Coronary artery (tissue), 2 donors: ENCODE results near the gene DYNC1I1.

ENCODE experiments used
- DNase-seq: peaks from one replicate; pipeline ENCODE4 v3.0.0-alpha.2; 2017; ENCODE audit warnings: low spot score
- H3K27ac ChIP-seq, 2 donors: fragments of 200-600 bp; sonication (generic); one replicate each; pipeline ENCODE4 v1.5.1; 2016 to 2019
- H3K4me3 ChIP-seq: fragments of 200-600 bp; sonication (generic); 2 replicates; pipeline ENCODE4 v1.5.1; 2016; ENCODE audit warnings: mild to moderate bottlenecking, moderate library complexity
- TF ChIP-seq, protein P1 (sequence below): fragments of 200-600 bp; sonication (generic); IDR thresholded peaks from one replicate; pipeline ENCODE4 v1.5.1; 2019; ENCODE audit warnings: antibody characterized with exemption

Gene DYNC1I1

DNA sequence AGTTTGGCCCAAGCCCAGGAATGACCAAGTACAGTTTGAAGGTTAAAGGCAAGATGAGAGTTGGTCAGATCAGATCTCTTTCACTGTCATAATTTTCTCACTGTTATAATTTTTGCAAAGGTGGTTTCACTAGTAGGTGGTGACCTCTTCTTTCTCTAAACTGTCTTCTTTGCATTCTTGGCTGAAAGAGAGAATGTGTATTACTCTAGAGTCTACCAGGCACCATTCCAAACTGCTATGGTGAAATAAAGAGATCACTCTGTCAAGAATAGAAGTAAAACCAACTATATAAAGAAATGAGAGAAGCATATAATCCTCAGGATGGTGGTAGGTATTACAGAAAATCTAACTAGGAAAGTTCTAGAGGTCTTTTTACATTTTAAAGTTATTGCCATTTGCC, 72.7 kb downstream of the DYNC1I1 start:
- TF ChIP-seq, protein P1, sequence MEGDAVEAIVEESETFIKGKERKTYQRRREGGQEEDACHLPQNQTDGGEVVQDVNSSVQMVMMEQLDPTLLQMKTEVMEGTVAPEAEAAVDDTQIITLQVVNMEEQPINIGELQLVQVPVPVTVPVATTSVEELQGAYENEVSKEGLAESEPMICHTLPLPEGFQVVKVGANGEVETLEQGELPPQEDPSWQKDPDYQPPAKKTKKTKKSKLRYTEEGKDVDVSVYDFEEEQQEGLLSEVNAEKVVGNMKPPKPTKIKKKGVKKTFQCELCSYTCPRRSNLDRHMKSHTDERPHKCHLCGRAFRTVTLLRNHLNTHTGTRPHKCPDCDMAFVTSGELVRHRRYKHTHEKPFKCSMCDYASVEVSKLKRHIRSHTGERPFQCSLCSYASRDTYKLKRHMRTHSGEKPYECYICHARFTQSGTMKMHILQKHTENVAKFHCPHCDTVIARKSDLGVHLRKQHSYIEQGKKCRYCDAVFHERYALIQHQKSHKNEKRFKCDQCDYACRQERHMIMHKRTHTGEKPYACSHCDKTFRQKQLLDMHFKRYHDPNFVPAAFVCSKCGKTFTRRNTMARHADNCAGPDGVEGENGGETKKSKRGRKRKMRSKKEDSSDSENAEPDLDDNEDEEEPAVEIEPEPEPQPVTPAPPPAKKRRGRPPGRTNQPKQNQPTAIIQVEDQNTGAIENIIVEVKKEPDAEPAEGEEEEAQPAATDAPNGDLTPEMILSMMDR = no peak
- no peak for DNase-seq
- no peak overlapping the region for H3K4me3 ChIP-seq
- no peak overlapping the region for H3K27ac ChIP-seq

DNA sequence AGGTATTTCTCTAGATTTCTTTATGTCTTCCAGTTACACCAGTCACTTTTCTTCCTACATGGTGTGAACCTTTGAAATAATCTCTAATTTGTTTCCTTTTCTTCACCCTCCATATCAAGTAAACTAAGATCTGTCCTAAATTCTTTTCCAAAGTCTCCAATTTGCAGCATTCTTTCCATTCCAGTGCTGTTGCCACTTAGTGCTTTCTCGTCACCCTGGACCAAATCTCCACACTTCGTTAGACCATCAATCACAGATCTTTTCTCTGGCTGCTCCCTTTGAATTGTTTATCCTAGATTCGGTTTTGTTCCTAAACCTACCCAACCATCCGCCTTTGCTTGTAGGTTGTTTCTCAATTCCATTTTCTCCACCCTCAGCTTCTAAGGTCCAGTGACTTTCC, 74.7 kb downstream of the DYNC1I1 start:
- TF ChIP-seq, protein P1 = no peak
- H3K4me3 ChIP-seq = no peak overlapping the region
- H3K27ac ChIP-seq = no peak overlapping the region
- DNase-seq = no peak

DNA sequence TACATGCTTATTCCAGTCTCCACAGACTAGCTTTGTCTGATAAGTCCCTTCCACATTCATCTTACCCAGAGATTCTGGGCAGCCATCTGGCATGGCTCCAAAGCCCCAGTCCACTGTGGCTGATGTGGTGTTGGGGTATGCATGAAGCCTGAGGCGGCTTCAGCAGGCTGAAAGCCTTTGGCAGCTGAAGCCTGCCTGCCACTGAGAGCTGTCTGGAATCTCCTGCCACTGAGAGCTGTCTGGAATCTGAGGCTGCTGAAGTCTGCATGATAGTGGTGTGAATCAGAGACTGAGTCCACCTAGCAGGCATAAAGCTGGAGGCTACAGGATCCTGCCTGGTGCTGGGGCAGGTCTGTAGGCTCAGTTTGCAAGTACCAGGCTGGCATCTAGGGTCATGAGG, 87.1 kb downstream of the DYNC1I1 start:
- Histone ChIP-seq H3K27ac (no peak overlapping the region), H3K4me3 (no peak overlapping the region)
- TF ChIP-seq, protein P1 = no peak
- no peak for DNase-seq

DNA sequence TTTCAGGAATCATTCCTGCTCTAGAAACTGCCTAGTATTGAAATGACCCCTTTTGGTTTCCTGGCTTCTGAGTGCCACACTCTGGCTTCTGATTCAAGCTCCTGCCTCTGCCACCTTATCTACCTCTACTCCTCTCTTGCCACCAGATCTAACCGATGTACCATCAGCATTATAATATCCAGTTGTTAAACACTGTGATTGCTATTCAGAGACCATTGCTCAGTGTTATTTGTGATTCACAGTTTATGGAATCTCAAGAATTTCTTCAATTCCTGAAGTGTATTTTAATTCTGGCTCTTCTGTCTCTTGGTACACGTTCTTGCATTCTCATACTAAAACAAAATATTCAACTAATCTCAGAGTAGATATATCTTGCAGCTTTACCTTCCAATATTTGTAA, 88.7 kb downstream of the DYNC1I1 start:
- Histone ChIP-seq H3K4me3 (no peak overlapping the region), H3K27ac (no peak overlapping the region)
- DNase-seq = no peak
- TF ChIP-seq, protein P1 = no peak

DNA sequence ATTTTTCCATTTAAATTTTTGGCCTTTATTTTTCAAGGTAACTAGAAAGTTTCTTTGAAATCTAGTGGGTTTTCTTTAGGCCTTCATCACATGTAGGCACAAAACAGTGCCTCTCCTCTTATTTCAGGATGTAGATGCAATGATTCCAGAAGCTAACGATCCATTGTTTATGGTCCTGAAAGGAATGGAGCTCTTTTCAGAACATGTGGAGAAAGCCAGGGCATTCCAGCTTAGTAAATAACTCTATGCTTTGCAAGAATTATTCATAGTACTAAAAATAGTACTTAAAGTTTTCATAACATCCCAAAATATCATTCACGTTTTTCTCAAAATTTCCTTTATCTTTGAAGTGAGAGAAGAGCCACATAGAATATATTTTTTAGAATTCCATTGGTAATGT, 91.3 kb downstream of the DYNC1I1 start:
- TF ChIP-seq, protein P1 = no peak
- DNase-seq = no peak
- H3K27ac ChIP-seq = no peak overlapping the region
- no peak overlapping the region for H3K4me3 ChIP-seq

DNA sequence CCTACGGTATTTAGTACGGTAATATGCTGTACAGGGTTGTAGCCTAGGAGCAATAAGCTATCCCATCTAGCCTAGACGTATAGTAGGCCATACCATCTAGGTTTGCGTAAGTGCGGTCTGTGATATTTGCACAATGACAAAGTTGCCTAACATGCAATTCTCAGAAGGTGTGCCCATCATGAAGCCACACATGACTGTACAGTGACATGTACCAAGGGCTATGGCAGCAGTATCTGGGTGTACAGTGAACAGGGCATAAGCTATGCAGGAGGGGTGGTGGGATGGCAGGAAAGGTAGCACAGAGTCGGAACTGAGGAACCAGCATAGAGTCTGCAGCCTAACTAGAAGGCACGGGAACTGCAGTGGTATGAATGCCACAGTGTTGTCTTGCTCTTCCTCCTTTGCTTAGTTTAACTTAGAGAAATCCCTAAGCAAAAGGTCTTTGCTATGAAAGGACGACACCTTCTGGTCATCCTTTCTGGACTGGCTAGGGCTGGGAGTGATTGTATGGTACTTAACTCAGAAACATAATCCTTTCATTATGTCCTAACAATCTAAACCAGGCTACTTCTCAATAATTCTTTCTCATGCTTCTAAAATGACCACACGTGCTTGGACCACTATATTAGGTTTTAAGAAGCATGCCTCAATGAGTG, 93.5 kb downstream of the DYNC1I1 start:
- Histone ChIP-seq H3K27ac (no peak overlapping the region), H3K4me3 (no peak overlapping the region)
- TF ChIP-seq, protein P1 = no peak
- DNase-seq = no peak

DNA sequence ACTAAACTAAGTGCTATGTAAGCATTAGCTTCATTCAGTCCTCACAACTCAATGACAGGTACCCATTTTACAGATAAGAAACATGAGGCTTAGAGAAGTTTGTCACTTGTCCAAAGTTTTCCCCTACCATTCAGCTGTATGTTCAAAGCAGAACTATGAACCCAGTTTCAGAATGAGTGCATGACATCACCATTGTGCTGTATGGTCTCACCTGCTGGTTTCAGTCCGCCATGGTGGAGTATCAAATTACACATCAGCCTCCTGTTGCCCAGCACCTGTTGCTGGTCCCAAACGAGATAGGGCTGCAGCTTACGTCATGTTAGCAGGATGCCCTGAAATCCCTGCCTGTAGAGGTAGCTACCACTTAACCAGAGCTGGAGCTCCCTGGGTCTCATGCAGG, 95.0 kb downstream of the DYNC1I1 start:
- Histone ChIP-seq H3K4me3 (no peak overlapping the region), H3K27ac (no peak overlapping the region)
- DNase-seq = no peak
- TF ChIP-seq, protein P1 = no peak
